Ramos (cell line): ENCODE measurements around the gene ADCK2.
"Not testable (repeated sequence)": the region's sequence is repeated elsewhere in the genome, so short reads cannot be mapped to it uniquely, and the experiment has no call there.

Source experiments
- in situ Hi-C: fragments of 300-500 bp; cut with MboI; formaldehyde crosslinking; loops from one replicate; pipeline ENCODE4 v1.14.3; 2022; ENCODE audit warnings: low sequenced_read_pairs; ENCODE audit not compliant: unreplicated experiment

Gene ADCK2

DNA sequence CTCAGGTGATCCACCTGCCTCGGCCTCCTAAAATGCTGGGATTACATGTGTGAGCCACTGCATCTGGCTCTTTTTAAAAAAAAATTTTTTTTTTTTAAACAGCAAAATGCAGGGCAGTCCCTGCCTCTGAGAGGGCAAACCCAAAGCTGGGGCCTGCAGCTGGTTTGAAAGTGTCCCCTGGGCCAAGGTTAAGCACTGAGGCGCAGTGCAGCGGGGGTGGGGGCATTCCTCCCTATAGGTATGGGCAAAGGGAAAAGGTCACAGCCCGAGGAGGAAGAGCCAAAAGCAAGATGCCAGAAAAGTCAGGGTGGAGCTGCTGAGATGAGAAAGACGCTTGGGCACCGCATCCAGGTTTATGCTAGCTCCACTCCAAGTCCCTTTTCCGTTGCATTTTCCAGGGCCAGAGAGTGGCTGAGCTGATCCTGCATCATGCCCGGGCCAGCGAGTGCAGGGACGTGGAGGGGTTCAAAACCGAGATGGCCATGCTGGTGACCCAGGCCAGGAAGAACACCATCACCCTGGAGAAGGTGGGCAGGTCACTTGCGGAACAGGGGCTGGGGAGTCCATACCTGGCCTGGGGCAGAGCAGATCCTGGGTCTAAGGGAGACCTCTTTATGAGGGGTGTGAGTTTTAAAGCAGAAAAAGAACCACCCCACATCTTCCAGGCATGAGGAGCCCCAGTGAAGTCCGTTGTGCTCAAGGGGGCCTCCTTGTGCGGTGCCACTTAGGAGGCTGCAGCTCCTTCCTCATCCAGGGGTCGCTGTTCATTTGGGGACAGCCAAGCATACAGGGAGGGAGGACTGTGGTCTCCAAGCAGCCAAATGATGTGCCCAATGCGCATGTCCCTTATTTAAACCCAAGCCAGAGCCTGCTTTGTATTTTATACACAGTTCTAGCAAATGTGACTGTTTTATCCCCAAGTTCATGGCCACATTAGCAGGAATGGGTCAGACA, 16.7 kb downstream of the ADCK2 start:
- in situ Hi-C loops, result no loop called here

GRCh38 chr7:140691376-140692045, 18.8 kb downstream of the ADCK2 start:
- in situ Hi-C loops, result no loop called here

- in situ Hi-C loops, result not testable (repeated sequence)
These were observed 21.1 kb downstream of the ADCK2 start for GRCh38 chr7:140693849-140694248.

GRCh38 chr7:140694592-140694991, 21.8 kb downstream of the ADCK2 start:
- in situ Hi-C loops, result no loop called here

DNA sequence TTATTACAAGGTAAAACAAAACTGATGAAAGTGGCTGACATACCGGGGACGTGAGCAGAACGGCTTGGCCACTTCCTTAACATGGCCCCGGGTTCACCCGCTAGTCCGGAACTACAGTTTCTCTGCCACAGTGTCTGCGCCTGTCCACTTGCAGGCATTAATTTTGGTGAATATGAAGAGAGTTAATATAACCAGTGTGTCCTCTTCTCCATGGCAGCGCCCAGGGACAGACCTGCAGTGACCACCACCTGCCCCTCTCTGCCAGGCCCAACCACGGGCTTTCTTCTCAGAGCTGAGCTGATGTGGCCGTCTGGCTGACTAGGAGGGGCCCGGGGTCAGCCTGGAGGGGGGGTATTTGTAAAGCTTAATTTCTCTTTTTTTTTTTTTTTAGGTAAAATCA, 22.6 kb downstream of the ADCK2 start:
- in situ Hi-C loops, result no loop called here

- in situ Hi-C loops, result no loop called here
These were observed 23.4 kb downstream of the ADCK2 start for GRCh38 chr7:140696024-140696679.

- in situ Hi-C loops, result no loop called here
These were observed 24.1 kb downstream of the ADCK2 start, which contains the start of gene NDUFB2 for GRCh38 chr7:140696680-140697446. Gene NDUFB2, plus strand, starts transcription at chr7:140696708. Its CDS starts 37 bp downstream, at chr7:140696745.

DNA sequence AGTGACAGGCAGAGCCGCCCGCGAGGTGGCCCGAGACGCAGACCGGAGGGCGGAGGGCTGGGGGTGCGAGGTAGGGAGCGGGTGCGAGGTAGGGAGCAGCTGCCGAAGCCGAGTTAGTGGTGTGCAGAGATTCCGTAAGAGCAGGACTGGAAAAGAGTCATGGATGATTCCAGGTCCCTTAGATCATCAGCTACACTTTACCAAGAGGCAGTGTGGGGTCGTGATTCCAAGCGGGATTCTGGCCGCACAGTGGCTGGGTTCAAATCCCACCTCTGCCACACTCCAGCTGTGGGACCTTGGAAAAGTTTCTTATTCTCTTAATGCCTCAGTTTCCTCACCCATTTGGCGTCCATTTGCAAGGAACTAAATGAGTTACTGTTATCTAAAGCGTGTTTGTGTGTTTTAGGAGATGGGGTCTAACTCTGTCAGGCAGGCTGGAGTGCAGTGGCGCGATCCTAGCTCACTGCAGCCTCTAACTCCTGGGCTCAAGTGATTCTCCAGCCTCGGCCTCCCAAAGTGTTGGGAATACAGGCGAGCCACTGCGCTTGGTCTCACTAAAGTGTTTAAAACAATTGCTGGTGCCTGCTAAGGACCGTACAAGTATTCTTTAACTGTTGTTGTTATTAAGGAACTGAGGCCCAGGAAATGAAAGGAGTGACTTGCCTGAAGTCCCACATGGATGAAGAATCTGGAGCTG, 24.9 kb downstream of the ADCK2 start:
- in situ Hi-C loops, result no loop called here

GRCh38 chr7:140698477-140698876, 25.7 kb downstream of the ADCK2 start:
- in situ Hi-C loops, result no loop called here

GRCh38 chr7:140702774-140703173, 30.0 kb downstream of the ADCK2 start:
- in situ Hi-C loops, result no loop called here

DNA sequence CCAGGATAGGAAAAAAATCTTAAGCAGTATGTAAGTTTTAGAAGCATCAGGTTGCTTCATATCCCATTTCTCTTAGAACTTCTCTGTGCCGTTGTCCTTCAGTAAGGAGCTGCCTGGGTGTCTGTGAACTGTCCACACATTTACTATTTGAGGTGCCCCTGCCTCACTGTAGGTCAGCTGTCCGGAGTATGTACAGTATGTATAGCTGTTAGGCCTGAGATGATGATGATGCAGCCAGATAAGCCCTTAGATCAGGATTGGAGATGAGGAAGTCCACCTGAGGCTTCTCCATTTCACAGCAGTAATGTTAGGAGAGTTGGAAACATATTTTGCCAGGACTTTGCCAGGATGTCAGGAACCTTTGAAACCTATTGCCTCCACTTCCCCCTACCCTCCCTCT, 31.5 kb downstream of the ADCK2 start:
- in situ Hi-C loops, result no loop called here

DNA sequence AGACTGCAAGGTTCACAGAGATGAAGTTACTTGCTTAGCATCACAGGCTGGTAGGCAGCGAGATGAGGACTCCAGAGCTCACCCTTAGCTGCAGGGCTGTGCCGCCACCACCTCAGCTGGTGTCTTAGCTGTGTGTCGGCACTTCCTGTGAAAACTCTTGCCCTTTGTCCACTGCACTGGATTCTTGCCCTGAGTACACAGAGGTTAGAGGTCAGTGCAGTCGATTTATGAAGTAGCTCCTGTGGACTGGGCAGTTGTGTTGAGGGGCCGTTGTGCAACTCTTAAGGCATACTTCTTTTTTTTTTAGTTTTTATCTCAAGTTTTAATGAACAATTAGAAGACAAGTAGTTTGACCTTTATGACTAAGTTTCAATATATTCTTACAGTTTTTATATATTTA, 34.4 kb downstream of the ADCK2 start:
- in situ Hi-C loops, result no loop called here

DNA sequence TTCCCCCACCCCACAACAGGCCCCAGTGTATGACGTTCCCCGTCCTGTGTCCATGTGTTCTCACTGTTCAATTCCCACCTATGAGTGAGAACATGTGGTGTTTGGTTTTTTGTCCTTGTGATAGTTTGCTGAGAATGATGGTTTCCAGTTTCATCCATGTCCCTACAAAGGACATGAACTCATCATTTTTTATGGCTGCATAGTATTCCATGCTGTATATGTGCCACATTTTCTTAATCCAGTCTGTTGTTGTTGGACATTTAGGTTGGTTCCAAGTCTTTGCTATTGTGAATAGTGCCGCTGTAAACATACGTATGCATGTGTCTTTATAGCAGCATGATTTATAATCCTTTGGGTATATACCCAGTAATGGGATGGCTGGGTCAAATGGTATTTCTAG, 36.0 kb downstream of the ADCK2 start:
- in situ Hi-C loops, result not testable (repeated sequence)

DNA sequence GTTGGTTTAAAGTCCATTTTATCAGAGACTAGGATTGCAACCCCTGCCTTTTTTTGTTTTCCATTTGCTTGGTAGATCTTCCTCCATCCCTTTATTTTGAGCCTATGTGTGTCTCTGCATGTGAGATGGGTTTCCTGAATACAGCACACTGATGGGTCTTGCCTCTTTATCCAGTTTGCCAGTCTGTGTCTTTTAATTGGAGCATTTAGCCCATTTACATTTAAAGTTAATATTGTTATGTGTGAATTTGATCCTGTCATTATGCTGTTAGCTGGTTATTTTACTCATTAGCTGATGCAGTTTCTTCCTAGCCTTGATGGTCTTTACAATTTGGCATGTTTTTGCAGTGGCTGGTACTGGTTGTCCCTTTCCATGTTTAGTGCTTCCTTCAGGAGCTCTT, 39.6 kb downstream of the ADCK2 start:
- in situ Hi-C loops, result not testable (repeated sequence)

DNA sequence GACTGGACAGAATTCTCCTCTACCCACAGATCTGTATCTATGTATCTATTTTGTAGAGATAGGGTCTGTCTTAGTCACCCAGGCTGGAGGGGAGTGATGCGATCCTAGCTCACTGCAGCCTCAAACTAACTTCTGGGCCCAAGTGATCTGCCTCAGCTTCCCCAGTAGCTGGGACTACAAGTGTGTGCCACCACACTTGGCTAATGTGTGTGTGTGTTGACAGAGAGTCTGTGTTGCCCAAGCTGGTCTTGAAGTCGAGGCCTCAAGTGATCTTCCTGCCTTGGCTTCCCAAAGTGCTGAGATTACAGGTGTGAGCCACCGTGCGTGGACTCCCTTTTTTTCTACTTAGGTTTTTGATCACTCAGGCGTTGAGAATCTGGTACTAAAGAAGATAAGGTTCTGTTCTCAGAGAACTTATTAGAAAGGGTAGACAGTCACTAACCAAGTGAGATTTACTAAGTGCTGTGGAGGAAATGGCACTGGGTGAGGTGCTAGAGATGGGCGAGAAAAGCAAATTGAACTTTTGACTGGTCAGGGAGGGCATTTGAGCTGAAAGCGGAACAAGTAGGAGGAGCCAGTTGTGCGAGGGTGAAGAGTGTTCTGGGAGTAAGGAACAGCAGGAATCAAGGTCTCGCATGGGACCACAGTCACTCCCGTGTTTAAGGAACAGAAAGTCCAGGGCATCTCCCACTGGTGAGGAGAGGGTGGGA, 41.7 kb downstream of the ADCK2 start:
- in situ Hi-C loops, result no loop called here

GRCh38 chr7:140719721-140720120, 47.0 kb downstream of the ADCK2 start:
- in situ Hi-C loops, result no loop called here

DNA sequence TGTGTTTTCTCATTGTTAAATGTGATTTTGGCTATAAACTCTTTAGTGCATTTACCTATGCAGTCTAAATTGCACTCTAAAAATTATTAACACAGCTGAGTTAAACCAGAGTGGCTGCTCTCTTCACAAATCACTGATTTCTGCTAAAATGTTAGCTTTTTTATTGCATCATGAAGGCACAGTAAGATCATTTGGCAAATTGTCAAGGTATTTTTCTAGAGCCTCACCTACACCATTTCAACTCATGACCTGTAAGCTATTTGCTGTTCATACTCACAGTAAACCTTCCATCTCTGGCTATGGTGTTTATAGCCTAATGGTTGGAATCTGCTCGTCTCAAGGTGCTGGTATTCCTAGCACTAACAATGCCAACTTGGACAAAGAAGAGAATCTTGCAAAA, 49.5 kb downstream of the ADCK2 start:
- in situ Hi-C loops, result no loop called here

DNA sequence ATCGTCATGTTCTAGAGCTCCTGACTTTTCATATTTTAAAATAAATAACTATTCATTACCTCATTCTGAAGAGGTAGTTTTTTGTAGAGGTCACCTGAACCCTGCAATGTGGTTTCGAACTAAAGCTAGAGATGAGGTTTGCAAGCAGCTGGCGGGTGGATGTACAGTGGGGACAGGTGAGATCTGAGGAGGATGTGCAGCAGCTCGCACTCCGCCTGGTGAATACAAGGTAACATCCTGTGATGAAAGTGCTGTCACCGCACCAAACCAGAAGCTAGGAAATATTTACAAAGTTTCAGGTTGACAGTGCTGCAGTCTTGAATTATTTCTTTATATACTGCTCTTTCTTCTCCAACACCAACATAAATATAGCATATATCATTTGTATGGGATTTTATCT, 50.3 kb downstream of the ADCK2 start:
- in situ Hi-C loops, result no loop called here

GRCh38 chr7:140723574-140723973, 50.8 kb downstream of the ADCK2 start:
- in situ Hi-C loops, result no loop called here
